Stimulated activated effector memory CD8-positive, alpha-beta T cell treated with anti-CD3 and anti-CD28 coated beads, Interleukin-12 subunit alpha, Interleukin-12 subunit beta, amount 100 ng/mL, for 72 hours (primary cell): Measurements from ENCODE around the gene HMX3.

Experiments
- ATAC-seq: fragments of 150-1000 bp; cut with Tn5 transposase; 2 replicates; pipeline ENCODE4 v1.10.0; 2021
- DNase-seq, 2 donors: peaks; one replicate each; pipeline ENCODE4 v3.0.0; 2021 to 2022; ENCODE audit warnings: low spot score in 2 of 2
- H3K27ac Mint-ChIP-seq: one replicate; pipeline ENCODE4 v1.8.0; 2022; ENCODE audit warnings: mild to moderate bottlenecking, mixed read lengths
- H3K36me3 Mint-ChIP-seq: one replicate; pipeline ENCODE4 v1.8.0; 2022; ENCODE audit warnings: mild to moderate bottlenecking, mixed read lengths
- H3K4me1 Mint-ChIP-seq: one replicate; pipeline ENCODE4 v1.8.0; 2022; ENCODE audit warnings: mixed read lengths
- H3K4me3 Mint-ChIP-seq: one replicate; pipeline ENCODE4 v1.8.0; 2022; ENCODE audit warnings: mild to moderate bottlenecking, mixed read lengths
- H3K9me3 Mint-ChIP-seq: one replicate; pipeline ENCODE4 v1.8.0; 2022; ENCODE audit warnings: mixed read lengths

HMX3 gene

DNA sequence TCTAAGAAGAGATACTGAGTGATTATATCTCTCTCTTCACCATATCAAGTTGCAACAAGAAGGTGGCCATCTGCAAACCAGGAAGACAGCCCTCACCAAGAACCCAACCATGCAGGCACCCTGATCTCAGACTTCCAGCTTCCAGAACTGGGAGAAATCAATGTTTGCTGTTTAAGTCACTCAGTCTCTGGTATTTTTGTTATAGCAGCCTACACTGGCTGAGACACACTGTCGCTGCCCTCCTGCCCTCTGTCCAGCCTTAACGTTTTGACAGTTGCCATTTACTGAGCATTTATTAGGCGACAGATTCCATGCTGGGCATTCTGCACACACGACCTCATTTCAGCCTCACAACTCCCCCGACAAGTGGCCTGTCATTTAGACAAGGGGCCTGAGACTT, 9.5 kb upstream of the HMX3 start:
- ATAC-seq = no peak
- Mint-ChIP-seq H3K9me3 (no peaks in the 10 kb centered on the region), H3K27ac (no peak overlapping the region), H3K4me1 (no peaks in the 10 kb centered on the region), H3K4me3 (no peak overlapping the region), H3K36me3 (no peaks in the 10 kb centered on the region)
- DNase-seq = no peak

DNA sequence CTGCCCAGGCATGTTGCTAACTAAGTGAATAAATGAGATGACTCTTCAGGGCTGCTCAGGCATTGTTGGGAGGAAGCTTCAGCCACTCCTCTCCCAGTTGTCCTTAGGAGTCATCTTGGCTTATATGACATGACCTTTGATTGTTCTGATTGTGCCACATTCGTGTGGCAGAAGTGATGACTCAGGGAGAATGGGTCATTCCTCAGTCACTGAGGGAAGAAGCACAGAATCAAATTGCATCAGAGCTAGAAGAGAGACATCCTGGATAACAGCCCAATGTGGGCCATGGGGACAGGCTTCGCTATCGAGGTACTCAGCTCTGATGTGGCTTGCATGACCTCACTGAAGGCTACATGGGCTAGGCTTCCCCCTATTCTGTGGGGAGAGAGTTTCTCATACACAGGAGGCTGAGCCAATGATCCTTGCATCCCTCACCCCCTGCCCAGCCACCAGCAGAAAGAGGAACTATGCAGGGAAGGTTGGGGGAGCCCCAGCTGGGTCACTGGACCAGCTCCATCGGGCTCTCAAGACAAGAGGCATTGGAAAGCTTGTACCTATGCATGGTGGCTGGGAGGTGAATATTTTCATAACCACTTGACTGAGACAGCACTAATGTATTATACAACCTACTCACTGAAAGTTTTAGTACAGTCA, 6.0 kb upstream of the HMX3 start:
- peaks cover 10% of the 10 kb centered on the region for H3K36me3 Mint-ChIP-seq
- H3K27ac Mint-ChIP-seq = no peak overlapping the region

DNA sequence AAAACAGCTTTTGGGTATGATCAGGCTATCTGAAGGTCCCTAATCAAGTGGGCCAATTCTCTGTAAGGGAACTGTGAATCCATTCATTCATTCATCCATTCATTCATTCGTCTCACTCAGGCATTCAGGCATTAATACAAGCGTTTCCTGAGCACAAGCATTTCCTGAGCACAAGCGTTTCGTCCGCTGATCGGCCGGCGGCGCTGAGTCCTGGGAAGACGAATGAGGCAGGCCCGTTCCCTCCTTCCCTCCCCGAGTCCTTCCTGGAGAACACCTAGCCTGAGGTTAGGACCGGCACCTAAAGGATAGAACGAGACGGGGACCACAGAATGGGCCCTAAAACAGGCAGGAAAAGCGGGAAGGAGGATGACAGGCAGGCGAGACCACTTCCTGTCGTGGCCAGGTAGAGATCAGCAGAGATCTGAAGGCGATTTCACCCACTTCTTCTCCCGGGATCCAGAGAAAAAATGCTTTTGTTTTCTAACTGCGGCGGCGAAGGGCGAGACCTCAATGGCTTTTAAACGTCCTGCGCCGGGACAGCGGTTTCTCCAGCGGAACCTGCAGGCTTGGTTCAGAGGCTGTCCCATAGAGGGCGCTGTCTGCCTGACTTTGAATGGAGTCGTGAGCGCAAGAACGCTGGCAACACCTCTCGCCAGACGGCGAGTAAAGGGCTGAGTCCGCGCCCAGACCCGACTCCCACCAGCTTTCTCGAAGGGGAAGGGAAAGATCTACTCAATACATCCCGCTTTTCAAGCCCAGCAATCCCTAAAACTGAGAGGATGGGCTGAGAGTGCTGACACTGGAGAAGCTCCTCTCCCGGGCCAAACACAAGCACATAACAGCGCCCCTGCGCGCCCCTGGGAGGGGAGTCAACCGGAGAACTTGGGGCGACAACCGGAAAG, 2.9 kb upstream of the HMX3 start:
- Mint-ChIP-seq H3K4me3 (peak overlapping the region; percentile 79), H3K36me3 (peaks cover 20% of the 10 kb centered on the region), H3K9me3 (no peaks in the 10 kb centered on the region), H3K4me1 (peaks cover 28% of the 10 kb centered on the region), H3K27ac (no peak overlapping the region)
- DNase-seq = peak; percentile 83 to 93
- peak; percentile 74 for ATAC-seq

More for the DNA sequence above, 6.0 kb upstream of the HMX3 start:
- Mint-ChIP-seq H3K4me1 (peaks cover 20% of the 10 kb centered on the region), H3K9me3 (no peaks in the 10 kb centered on the region), H3K4me3 (no peak overlapping the region)
- ATAC-seq = peak; percentile 23
- no peak for DNase-seq

DNA sequence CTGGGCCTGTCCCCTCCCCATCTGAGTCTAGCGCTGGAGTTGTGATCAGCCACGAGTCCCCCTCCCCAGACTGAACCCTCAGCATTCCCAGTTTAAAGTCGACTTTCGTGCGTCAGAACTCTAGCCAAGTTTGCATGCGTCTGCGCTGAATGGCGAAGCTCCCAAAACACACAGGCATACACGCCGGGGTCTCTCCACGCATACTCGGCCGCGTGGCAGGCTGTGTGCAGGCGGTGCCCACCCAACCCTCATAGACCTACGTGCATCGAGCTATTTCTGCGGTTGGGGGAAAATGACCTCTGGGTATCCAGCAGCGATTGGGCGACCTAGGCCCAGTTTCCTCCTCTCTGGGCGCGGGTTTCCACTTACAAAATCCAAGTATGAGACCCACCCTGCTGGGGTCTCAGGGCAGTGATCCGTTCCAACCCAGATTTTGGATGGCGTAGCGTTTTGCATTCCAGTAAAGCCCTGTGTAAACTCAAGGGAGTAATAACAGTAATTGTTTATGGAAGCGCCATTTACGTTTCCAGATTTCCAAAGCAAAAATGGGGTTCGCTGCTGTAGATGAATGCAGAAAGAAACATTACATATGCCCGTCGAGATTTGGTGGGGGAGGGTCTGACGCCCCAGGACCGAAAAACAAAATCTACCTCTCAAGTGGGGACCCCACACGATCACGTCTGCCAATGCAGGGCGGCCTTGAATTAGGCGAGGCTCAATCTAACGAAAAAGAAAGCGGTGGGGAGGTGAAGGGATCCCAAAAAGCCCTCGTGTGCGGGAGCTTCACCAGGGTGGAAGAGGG, 2.0 kb upstream of the HMX3 start:
- Mint-ChIP-seq H3K27ac (no peak overlapping the region), H3K9me3 (no peaks in the 10 kb centered on the region), H3K36me3 (peaks cover 20% of the 10 kb centered on the region), H3K4me3 (peak overlapping the region; percentile 79), H3K4me1 (peaks cover 28% of the 10 kb centered on the region)
- ATAC-seq = no peak
- DNase-seq = no peak

DNA sequence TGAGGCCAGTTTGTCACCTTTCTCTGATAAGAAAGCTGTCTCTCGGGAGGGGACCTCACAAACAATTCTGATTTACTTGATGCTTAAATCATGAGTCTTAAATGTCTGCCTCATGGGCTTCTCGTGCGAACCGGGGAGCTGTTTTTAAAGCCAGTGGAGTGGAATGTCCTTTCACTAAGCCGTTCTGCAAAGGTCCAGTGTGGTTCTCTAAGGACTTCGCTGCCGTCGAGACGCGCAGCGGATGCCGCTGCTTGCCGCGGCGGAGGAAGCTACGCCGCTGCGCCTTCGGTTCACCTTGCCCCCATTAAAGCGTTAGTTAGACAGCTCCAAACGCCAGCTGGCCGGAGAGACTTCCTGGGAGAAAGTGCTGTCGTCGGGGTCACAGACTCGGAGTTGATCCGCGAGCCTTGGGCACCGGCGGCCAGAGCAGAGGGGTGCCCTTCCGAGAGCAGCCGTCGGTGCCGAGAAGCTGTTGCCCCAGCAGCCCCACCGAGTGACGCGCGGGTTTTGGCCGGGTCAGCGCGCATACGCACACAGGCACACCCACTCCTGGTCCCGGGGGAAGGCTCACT, 1.3 kb upstream of the HMX3 start:
- Mint-ChIP-seq H3K4me1 (peaks cover 34% of the 10 kb centered on the region), H3K4me3 (peak overlapping the region; percentile 79), H3K36me3 (peaks cover 20% of the 10 kb centered on the region), H3K9me3 (no peaks in the 10 kb centered on the region), H3K27ac (no peak overlapping the region)
- ATAC-seq (no peak), DNase-seq (no peak)

DNA sequence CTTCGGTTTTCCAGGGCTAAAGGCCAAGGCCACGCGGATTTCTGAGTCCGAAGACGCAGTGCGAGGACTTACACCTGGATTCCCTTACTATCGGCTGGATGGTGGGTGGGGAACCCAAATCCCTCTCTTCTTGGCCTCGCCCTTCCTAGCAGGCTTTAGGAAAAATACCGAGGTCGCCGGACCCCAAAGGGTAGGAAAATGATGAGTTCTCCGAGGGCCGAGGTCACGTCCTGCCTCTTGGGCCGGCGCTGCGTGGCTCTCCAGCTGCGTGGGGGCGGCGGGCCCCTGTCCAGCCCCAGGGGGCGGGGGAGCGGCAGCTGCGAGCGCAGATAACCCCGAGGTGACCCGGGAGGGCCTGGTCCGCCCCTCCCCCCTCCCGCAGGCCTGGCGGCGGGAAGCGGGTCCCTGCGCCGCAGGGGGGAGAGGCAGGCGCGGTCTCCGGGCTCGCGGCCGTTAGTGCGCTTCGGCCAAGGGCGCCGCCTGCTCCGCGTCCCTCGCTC, 805 bp upstream of the HMX3 start:
- Mint-ChIP-seq H3K4me1 (peaks cover 39% of the 10 kb centered on the region), H3K36me3 (peaks cover 20% of the 10 kb centered on the region), H3K4me3 (peak overlapping the region; percentile 79), H3K27ac (no peak overlapping the region), H3K9me3 (no peaks in the 10 kb centered on the region)
- no peak for ATAC-seq
- DNase-seq = no peak

DNA sequence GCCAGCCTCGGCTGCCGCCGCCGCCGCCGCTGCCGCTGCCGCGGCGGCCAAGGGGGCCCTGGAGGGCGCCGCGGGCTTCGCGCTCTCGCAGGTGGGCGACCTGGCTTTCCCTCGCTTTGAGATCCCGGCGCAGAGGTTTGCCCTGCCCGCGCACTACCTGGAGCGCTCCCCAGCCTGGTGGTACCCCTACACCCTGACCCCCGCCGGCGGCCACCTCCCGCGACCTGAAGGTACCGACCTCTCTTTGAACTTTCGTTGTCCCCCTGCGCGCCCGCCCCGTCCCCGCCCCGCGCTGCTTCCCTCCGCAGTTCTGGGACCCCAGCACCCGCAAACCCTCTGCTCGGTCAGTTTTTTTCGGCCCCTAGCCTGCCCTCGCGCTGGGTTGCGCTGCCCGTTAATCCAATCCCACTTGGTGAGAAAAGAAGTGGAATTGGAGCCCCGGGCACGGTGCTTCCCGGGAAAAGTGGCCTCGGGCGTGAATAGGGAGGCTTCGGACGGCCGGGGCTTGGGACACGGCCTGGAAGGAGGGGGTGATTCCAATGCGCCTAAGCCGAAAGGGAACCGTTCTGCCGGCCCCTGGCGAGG, 543 bp downstream of the HMX3 start:
- Mint-ChIP-seq H3K9me3 (no peaks in the 10 kb centered on the region), H3K4me1 (peaks cover 46% of the 10 kb centered on the region), H3K36me3 (peaks cover 20% of the 10 kb centered on the region), H3K4me3 (peak overlapping the region; percentile 79), H3K27ac (no peak overlapping the region)
- ATAC-seq (no peak), DNase-seq (no peak)

DNA sequence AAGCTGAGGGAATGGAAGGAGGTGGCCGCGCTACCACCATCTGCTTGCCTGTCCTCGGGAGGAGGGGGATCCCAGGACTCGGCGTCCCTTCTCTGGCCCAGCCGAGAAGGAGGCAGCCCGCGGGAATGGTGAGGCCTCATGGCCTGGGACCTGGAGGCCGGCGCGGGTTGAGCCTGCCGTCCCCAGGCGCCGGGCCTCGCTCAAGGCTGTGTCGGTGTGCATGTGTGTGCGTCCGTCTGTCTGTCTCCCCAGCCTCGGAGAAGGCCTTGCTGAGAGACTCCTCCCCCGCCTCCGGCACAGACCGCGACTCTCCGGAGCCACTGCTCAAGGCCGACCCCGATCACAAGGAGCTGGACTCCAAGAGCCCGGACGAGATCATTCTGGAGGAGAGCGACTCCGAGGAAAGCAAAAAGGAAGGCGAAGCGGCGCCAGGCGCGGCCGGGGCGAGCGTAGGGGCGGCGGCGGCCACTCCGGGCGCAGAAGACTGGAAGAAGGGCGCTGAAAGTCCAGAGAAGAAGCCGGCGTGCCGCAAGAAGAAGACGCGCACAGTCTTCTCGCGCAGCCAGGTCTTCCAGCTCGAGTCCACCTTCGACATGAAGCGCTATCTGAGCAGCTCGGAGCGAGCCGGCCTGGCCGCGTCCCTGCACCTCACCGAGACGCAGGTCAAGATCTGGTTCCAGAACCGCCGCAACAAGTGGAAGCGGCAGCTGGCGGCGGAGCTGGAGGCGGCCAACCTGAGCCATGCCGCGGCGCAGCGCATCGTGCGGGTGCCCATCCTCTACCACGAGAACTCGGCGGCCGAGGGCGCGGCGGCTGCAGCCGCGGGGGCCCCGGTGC, 1.3 kb downstream of the HMX3 start:
- no peaks in the 10 kb centered on the region for H3K9me3 Mint-ChIP-seq

DNA sequence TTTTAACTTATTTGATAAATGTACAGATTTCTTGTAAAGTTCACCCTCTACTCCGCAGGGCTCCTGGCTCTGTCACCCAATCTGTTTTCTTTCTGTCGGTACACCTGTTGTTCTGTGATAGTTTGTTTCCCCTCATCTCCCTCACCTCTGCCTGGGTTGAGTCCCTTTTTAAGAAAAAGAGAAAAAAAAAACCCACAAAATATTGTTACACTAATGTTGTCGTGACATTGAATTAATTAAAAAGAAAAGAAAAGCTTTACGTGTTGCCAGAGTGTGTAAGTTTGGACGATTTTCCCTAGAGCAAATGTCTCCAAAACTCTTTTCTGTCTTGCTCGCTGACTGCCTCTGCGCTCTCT, 3.4 kb downstream of the HMX3 start:
- Mint-ChIP-seq H3K36me3 (peaks cover 15% of the 10 kb centered on the region), H3K4me1 (peaks cover 54% of the 10 kb centered on the region), H3K4me3 (peak overlapping the region; percentile 48), H3K9me3 (no peaks in the 10 kb centered on the region), H3K27ac (no peak overlapping the region)
- DNase-seq (no peak), ATAC-seq (no peak)

More for the DNA sequence above, 1.3 kb downstream of the HMX3 start:
- peaks cover 20% of the 10 kb centered on the region for H3K36me3 Mint-ChIP-seq
- H3K4me1 Mint-ChIP-seq = peaks cover 50% of the 10 kb centered on the region
- ATAC-seq (peak; percentile 47), DNase-seq (peak in 1 of 2 donors; percentile 72)
- H3K4me3 Mint-ChIP-seq = peak overlapping the region; percentile 79
- H3K27ac Mint-ChIP-seq = peak overlapping the region; percentile 37

DNA sequence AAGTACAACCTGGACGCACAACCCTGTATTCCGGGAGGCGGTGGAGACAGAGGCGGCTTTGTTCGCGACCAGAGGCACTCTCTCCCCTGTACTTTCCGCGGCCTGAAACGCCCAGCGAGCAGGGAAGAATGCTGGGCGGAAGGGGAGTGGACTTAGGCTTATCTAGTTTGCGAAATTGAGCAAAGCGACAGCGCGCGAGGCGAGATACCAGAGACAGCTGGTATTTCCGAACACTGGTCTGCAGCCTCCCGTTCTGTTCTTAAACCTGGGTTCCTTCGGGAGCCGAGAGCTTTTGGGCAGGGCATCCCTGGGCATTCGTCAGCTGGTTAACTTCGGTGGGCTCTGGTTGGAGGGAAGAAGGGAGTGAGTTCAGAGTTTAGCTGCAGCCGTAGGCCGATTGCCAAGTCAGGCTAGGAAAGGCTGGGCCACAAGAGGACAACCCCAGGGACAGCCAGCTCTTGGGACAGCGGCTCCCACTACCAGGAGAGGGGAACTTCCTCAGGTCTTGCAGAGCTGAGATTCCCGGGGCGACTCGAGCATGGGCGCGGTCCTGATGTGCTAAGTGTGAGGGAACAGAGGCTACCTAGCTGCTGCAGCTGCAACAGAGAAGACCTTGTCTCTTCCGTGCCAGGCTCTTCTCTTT, 3.9 kb downstream of the HMX3 start:
- H3K9me3 Mint-ChIP-seq = no peaks in the 10 kb centered on the region
- ATAC-seq = no peak
- H3K4me1 Mint-ChIP-seq = peaks cover 55% of the 10 kb centered on the region
- H3K4me3 Mint-ChIP-seq = peak overlapping the region; percentile 48
- peaks cover 10% of the 10 kb centered on the region for H3K36me3 Mint-ChIP-seq
- DNase-seq = no peak
- no peak overlapping the region for H3K27ac Mint-ChIP-seq

DNA sequence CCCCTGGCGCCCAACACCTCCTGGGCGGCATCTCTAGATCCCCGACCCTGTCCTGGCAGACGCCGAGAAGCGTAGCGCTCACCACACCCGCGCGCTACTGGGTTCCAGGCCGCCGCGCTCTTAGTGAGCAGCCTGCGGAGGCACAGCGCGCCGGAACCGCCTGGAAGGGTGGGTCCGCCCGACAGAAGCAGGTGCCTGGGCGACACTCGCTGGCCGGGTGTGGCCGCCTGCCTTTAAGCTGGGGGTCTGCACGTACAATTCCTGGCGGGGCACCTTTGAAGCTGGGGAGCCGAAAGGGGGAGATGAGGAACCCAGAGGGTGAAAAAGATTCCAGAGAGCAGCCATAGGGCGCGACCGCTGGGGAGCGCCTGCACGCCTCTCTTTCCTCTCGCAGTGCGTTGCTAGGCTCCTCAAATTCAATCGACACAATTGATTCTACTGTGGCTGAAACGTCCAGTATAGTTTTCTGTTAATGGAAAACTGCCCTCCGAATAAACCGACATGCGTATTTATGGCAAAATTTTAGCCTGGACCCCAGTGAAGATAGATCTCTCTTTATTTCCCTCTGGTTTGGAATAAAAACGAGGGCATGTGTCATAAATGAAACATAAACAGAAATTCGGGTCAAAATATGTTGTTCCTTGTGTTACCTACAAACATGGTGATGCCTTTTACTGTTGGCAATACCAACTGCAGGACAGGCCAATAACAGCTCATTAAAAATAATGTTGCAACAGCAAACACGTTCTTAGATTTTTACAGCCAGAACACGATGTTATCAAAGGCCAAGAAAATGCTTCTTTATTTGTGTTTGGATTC, 4.6 kb downstream of the HMX3 start:
- peak overlapping the region; percentile 48 for H3K4me3 Mint-ChIP-seq
- peaks cover 63% of the 10 kb centered on the region for H3K4me1 Mint-ChIP-seq
- H3K36me3 Mint-ChIP-seq = peaks cover 10% of the 10 kb centered on the region
- H3K27ac Mint-ChIP-seq = no peak overlapping the region
- DNase-seq = no peak
- H3K9me3 Mint-ChIP-seq = no peaks in the 10 kb centered on the region
- no peak for ATAC-seq

DNA sequence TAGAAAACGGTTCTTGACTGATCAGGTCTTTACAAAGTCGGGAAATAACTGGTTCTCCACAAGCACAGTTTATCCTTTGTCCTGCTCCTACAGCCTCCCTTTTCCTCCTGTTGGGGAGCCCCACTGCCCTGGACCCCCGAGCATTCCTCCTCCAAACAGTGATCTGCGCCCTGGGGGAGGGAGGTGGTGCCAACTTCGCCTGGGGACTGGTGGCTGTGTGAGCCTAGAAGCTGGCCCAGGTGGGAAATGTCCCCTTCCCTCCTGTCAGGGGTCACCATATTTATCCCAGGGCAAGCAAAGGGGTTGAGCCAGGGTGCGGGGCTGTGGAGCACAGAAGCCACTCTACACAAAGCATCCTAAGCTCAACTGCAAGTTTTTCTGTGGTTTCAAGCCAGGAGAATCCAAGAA, 5.2 kb downstream of the HMX3 start:
- Mint-ChIP-seq H3K9me3 (no peaks in the 10 kb centered on the region), H3K27ac (no peak overlapping the region), H3K36me3 (peaks cover 10% of the 10 kb centered on the region), H3K4me3 (no peak overlapping the region), H3K4me1 (peaks cover 69% of the 10 kb centered on the region)
- ATAC-seq = no peak
- no peak for DNase-seq
